Peyer's patch (tissue), 4 donors: ENCODE results near the gene PDLIM5. TPM values are rescaled to one million over a fixed set of nuclear protein-coding genes. Genes with fewer than 3 reads are reported as not detected.
"Not testable (repeated sequence)": the region's sequence is repeated elsewhere in the genome, so short reads cannot be mapped to it uniquely, and the experiment has no call there.

Experiments used
- DNase-seq, 3 donors: peaks; one replicate each; pipeline ENCODE4 v3.0.0-alpha.2; 2017 to 2019
- H3K27ac ChIP-seq, 4 donors: fragments of 200-600 bp; sonication (generic); one replicate each; pipeline ENCODE4 v1.5.1; 2016 to 2019
- H3K27me3 ChIP-seq, 2 donors: fragments of 200-600 bp; sonication (generic); one replicate each; pipeline ENCODE4 v1.5.1; 2019
- H3K36me3 ChIP-seq, 3 donors: fragments of 200-600 bp; sonication (generic); one replicate each; pipeline ENCODE4 v1.5.1; 2016 to 2019
- H3K4me1 ChIP-seq, 4 donors: fragments of 200-600 bp; sonication (generic); one replicate each; pipeline ENCODE4 v1.5.1; 2016 to 2019
- H3K4me3 ChIP-seq, 4 donors: fragments of 200-600 bp; sonication (generic); 1 replicate in 3 of 4; 2 replicates in 1 of 4; pipeline ENCODE4 v1.5.1; 2016 to 2019; ENCODE audit warnings: mild to moderate bottlenecking in 1 of 4
- H3K9me3 ChIP-seq, 4 donors: fragments of 200-600 bp; sonication (generic); one replicate each; pipeline ENCODE4 v1.5.1; 2016 to 2019; ENCODE audit warnings: mild to moderate bottlenecking in 1 of 4
- POLR2A ChIP-seq, 2 donors: fragments of 450-650 bp; IDR thresholded peaks; one replicate each; pipeline ENCODE4 v1.5.1; 2017; ENCODE audit warnings: antibody characterized with exemption in 2 of 2, mild to moderate bottlenecking in 2 of 2, moderate library complexity in 2 of 2
- total RNA-seq, 4 donors: library from RNA; depleted of rRNA; stranded (reverse); fragments of >200 nt; gene quantifications; one replicate each; pipeline ENCODE4 v1.1.0, GENCODE V29; 2016
- TF ChIP-seq, protein P1 (sequence below), 6 experiments: fragments of 450-650 bp in 4 of 6; fragments of 200-600 bp in 2 of 6; sonication (generic) in 1 of 6; IDR thresholded peaks; one replicate each; pipeline ENCODE4 v1.5.1; 2017 to 2019; ENCODE audit warnings: antibody characterized with exemption in 6 of 6, mild to moderate bottlenecking in 3 of 6, moderate library complexity in 1 of 6

The PDLIM5 gene
- total RNA-seq, 4 donors from 2014 or later, result 112 to 197 (median 158) TPM

DNA sequence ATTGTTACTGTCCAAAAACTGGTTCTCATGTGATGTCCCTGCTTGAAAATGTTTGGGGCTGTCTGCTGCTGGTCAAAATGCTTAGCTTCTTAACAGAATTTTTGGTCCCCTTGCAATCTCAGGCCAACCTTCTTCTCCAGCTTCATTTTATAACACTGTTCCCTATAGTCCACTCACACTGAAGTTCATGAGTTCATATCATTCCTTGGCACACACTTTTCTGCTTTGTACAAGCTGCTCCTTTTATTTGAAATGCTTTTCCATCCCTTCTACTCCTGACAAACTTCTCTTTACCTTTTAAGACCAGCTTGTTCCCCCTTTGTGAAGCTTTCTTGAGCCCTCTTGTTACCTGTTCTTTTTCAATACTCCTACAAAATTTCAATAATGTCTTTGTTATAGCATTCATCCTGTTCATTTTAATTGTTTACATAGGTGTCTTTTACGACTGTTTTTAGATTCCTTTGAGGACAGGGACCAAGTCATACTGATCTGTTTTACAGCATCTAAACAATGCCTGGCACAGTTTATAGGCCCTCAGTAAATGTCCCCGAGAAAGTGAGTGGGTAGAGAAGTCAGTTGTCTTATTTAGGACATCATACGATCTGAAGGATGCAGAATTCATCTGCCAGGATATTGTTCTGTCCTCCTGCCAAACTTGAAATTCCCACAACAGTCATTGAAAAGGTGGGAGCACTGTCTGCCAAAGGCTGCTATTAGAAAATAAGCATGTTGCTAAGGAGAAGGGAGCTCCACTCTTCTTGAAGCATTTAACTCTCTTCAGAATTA lies 171.6 kb downstream of the PDLIM5 start:
- no peaks in the 10 kb centered on the region for H3K27me3 ChIP-seq
- no peaks in the 10 kb centered on the region for H3K9me3 ChIP-seq
- H3K4me1 ChIP-seq, result no peaks in the 10 kb centered on the region
- TF ChIP-seq POLR2A (IDR thresholded peaks at IDR 0.05), result no peak
- TF ChIP-seq, protein P1, sequence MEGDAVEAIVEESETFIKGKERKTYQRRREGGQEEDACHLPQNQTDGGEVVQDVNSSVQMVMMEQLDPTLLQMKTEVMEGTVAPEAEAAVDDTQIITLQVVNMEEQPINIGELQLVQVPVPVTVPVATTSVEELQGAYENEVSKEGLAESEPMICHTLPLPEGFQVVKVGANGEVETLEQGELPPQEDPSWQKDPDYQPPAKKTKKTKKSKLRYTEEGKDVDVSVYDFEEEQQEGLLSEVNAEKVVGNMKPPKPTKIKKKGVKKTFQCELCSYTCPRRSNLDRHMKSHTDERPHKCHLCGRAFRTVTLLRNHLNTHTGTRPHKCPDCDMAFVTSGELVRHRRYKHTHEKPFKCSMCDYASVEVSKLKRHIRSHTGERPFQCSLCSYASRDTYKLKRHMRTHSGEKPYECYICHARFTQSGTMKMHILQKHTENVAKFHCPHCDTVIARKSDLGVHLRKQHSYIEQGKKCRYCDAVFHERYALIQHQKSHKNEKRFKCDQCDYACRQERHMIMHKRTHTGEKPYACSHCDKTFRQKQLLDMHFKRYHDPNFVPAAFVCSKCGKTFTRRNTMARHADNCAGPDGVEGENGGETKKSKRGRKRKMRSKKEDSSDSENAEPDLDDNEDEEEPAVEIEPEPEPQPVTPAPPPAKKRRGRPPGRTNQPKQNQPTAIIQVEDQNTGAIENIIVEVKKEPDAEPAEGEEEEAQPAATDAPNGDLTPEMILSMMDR (IDR thresholded peaks at IDR 0.05), result no peak
- peaks cover 0 to 17% (median 0%) of the 10 kb centered on the region in 3 donors for H3K36me3 ChIP-seq
- no peak overlapping the region for H3K4me3 ChIP-seq
- no peak overlapping the region for H3K27ac ChIP-seq
- no peak for DNase-seq

GRCh38 chr4:94626942-94627341 lies 175.2 kb downstream of the PDLIM5 start:
- Histone ChIP-seq H3K27me3 (no peaks in the 10 kb centered on the region), H3K9me3 (no peaks in the 10 kb centered on the region), H3K36me3 (no peaks in the 10 kb centered on the region), H3K4me3 (no peak overlapping the region), H3K4me1 (no peaks in the 10 kb centered on the region), H3K27ac (no peak overlapping the region)
- DNase-seq, result no peak
- TF ChIP-seq, protein P1 (IDR thresholded peaks at IDR 0.05), result no peak
- TF ChIP-seq POLR2A (IDR thresholded peaks at IDR 0.05), result no peak

DNA sequence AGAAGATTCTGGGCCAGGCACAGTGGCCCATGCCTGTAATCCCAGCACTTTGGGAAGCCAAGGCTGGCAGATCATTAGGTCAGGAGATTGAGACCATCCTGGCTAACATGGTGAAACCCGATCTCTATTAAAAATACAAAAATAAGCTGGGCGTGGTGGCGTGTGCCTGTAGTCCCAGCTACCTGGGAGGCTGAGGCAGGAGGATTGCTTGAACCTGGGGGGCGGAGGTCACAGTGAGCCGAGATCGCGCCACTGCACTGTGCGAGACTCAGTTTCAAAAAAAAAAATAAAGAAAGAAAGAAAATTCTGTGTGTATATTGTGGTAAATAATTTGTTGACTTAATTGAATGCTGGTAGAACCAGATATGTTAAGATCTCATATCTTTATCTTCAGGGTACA lies 177.3 kb downstream of the PDLIM5 start:
- H3K36me3 ChIP-seq, H3K4me3 ChIP-seq, DNase-seq, H3K27me3 ChIP-seq, H3K27ac ChIP-seq, H3K4me1 ChIP-seq, H3K9me3 ChIP-seq: not testable (repeated sequence)

GRCh38 chr4:94629837-94630236 lies 178.1 kb downstream of the PDLIM5 start:
- Histone ChIP-seq H3K4me1 (no peaks in the 10 kb centered on the region), H3K27ac (no peak overlapping the region), H3K27me3 (no peaks in the 10 kb centered on the region), H3K4me3 (no peak overlapping the region), H3K36me3 (no peaks in the 10 kb centered on the region), H3K9me3 (no peaks in the 10 kb centered on the region)
- DNase-seq, result no peak
- no peak for TF ChIP-seq POLR2A (IDR thresholded peaks at IDR 0.05)

- Histone ChIP-seq H3K9me3 (no peaks in the 10 kb centered on the region), H3K36me3 (peaks cover 0 to 9% (median 0%) of the 10 kb centered on the region in 3 donors), H3K4me3 (no peak overlapping the region), H3K27ac (no peak overlapping the region), H3K27me3 (no peaks in the 10 kb centered on the region), H3K4me1 (no peaks in the 10 kb centered on the region)
- no peak for DNase-seq
- TF ChIP-seq POLR2A (IDR thresholded peaks at IDR 0.05), result no peak
- TF ChIP-seq, protein P1 (IDR thresholded peaks at IDR 0.05), result no peak
These were observed 182.5 kb downstream of the PDLIM5 start for GRCh38 chr4:94634271-94634670.

DNA sequence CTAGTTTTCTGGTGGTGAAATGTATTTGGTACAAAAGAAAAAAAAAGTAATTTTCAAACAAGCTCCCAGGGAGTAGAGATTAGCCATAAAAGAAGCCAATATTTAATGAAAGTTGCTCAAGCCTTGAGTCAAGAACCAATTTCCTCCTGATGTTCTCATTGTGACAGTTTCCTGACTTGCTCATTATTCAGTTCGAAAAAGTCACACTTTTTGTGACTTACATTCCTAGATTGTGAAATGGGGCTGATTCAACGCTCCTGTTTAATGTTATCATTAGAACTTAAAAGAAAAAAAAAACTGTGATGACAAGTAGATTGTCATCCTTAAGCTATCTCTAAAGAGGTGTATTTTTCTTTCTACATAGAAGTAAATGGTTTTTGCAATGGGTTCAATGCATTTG lies 183.4 kb downstream of the PDLIM5 start:
- H3K4me3 ChIP-seq, result no peak overlapping the region
- TF ChIP-seq POLR2A (IDR thresholded peaks at IDR 0.05), result no peak
- TF ChIP-seq, protein P1 (IDR thresholded peaks at IDR 0.05), result no peak
- H3K36me3 ChIP-seq, result peaks cover 0 to 11% (median 0%) of the 10 kb centered on the region in 3 donors
- H3K9me3 ChIP-seq, result no peaks in the 10 kb centered on the region
- no peak overlapping the region for H3K27ac ChIP-seq
- H3K27me3 ChIP-seq, result no peaks in the 10 kb centered on the region
- no peak for DNase-seq
- H3K4me1 ChIP-seq, result no peaks in the 10 kb centered on the region
